Upper lobe of left lung (tissue), 6 donors: ENCODE data around the gene PFKL. TPM values are rescaled to one million over a fixed set of nuclear protein-coding genes. Genes with fewer than 3 reads are reported as not detected.
A peak's percentile ranks its signal among the peaks of the same experiment; 100 is the strongest.

Experiments
- ATAC-seq, 2 donors: fragments of 200-7000 bp; cut with Tn5 transposase; one replicate each; pipeline ENCODE4 v1.9.1; 2022; ENCODE audit warnings: mild to moderate bottlenecking in 2 of 2, moderate library complexity in 2 of 2; ENCODE audit not compliant: low FRiP score in 2 of 2
- DNase-seq, 2 donors: peaks; one replicate each; pipeline ENCODE4 v3.0.0-alpha.2; 2019 to 2020
- H3K27ac ChIP-seq, 4 donors: fragments of 200-600 bp; sonication (generic); one replicate each; pipeline ENCODE4 v1.5.1; 2016 to 2019
- H3K27me3 ChIP-seq, 4 donors: fragments of 200-600 bp; sonication (generic); one replicate each; pipeline ENCODE4 v1.5.1; 2017 to 2019
- H3K36me3 ChIP-seq, 4 donors: fragments of 200-600 bp; sonication (generic); one replicate each; pipeline ENCODE4 v1.5.1; 2016 to 2019
- H3K4me1 ChIP-seq, 4 donors: fragments of 200-600 bp; sonication (generic); one replicate each; pipeline ENCODE4 v1.5.1; 2018 to 2019
- H3K4me3 ChIP-seq, 4 donors: fragments of 200-600 bp; sonication (generic); one replicate each; pipeline ENCODE4 v1.5.1; 2017 to 2019; ENCODE audit warnings: mild to moderate bottlenecking in 2 of 4, moderate library complexity in 1 of 4
- H3K9me3 ChIP-seq, 4 donors: fragments of 200-600 bp; sonication (generic); one replicate each; pipeline ENCODE4 v1.5.1; 2018 to 2019
- EP300 ChIP-seq, 4 donors: sonication (generic); formaldehyde crosslinking; IDR thresholded peaks; one replicate each; pipeline ENCODE4 v1.5.1; 2017; ENCODE audit warnings: antibody characterized with exemption in 4 of 4, control low read depth in 2 of 4
- POLR2A ChIP-seq, 4 donors: fragments of 450-650 bp; IDR thresholded peaks; one replicate each; pipeline ENCODE4 v1.5.1; 2016 to 2017; ENCODE audit warnings: antibody characterized with exemption in 4 of 4, mild to moderate bottlenecking in 2 of 4
- POLR2AphosphoS5 ChIP-seq, 2 donors: sonication (generic); formaldehyde crosslinking; IDR thresholded peaks; one replicate each; pipeline ENCODE4 v1.5.1; 2017; ENCODE audit warnings: antibody characterized with exemption in 2 of 2
- WGBS, 2 donors: methylation state at CpG; one replicate each; pipeline ENCODE4 v1.1.5; 2017 to 2018; 5-methylcytosine and 5-hydroxymethylcytosine counted together
- total RNA-seq, 6 donors: library from RNA; depleted of rRNA in 4 of 6; stranded (reverse); fragments of >200 nt in 4 of 6; gene quantifications; one replicate each; pipeline versions ENCODE4 v1.1.0 to v1.2.1, GENCODE V29; 2016 to 2021
- TF ChIP-seq, protein P1 (sequence below), 6 experiments: fragments of 450-650 bp in 4 of 6; fragments of 200-600 bp in 2 of 6; sonication (generic) in 2 of 6; IDR thresholded peaks; one replicate each; pipeline ENCODE4 v1.5.1; 2016 to 2019; ENCODE audit warnings: antibody characterized with exemption in 6 of 6
- donor health status: DM: no; HTN: no; CAD: no; lungs with moderate emphysema.
- donor health status: DM: no; HTN: yes; CAD: no; lungs with severe emphysema.

Gene PFKL
- total RNA-seq: 100 to 1,000 TPM in 5 of 6 donors, 10 to 100 TPM in 1; 69.8 to 157 (median 135) TPM

DNA sequence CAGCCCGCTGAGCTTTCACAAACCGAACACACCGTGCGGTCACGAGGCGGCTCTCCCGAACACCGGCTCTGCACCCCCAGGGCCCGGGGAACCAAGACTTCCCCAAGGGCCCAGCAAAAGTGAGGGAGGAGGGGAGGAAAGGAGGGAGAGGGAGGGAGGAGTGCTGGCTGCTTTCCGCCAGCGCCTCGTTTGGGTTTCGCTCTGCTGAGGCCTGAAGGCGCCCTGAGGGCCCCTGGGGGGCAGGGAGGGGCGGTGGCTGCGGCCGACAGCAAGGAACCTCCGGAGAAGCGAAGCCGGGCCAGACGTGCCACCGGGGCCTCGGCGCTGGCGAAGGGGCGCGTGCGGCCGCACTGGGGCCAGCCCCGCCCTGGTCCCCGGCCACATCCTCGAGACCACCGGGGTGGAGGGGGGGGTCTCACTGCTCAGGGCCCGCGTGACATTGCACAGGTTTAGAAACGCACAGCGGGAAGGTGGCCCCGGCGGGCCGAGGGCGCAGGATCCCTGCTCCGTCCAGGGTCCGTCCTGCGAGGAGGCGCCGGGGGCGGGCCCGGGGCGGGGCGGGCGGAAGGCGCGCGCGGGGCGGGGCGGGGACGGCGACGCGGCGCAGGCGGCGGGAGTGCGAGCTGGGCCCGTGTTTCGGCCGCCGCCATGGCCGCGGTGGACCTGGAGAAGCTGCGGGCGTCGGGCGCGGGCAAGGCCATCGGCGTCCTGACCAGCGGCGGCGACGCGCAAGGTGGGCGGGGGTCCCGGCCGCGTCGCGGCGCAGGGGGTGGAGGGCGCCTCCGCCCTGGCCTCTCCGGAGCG lies at the start of gene PFKL:
TSS of gene PFKL (plus strand) at position 596 of the 804 bp plus-strand sequence. CDS start at position 649, 53 bp downstream.
- no peak for TF ChIP-seq EP300 (IDR thresholded peaks at IDR 0.05)
- peak in 1 of 4 donors; percentile 65 for TF ChIP-seq POLR2A (IDR thresholded peaks at IDR 0.05)
- TF ChIP-seq POLR2AphosphoS5 (IDR thresholded peaks at IDR 0.05): peak; percentile 48 to 62
- TF ChIP-seq, protein P1, sequence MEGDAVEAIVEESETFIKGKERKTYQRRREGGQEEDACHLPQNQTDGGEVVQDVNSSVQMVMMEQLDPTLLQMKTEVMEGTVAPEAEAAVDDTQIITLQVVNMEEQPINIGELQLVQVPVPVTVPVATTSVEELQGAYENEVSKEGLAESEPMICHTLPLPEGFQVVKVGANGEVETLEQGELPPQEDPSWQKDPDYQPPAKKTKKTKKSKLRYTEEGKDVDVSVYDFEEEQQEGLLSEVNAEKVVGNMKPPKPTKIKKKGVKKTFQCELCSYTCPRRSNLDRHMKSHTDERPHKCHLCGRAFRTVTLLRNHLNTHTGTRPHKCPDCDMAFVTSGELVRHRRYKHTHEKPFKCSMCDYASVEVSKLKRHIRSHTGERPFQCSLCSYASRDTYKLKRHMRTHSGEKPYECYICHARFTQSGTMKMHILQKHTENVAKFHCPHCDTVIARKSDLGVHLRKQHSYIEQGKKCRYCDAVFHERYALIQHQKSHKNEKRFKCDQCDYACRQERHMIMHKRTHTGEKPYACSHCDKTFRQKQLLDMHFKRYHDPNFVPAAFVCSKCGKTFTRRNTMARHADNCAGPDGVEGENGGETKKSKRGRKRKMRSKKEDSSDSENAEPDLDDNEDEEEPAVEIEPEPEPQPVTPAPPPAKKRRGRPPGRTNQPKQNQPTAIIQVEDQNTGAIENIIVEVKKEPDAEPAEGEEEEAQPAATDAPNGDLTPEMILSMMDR (IDR thresholded peaks at IDR 0.05): peak in 1 of 6 experiments; percentile 14
- peaks cover 44 to 65% (median 50%) of the 10 kb centered on the region in 4 donors for H3K4me1 ChIP-seq
- H3K4me3 ChIP-seq: peak within 1 kb of the TSS; percentile 81 to 100 (median 94)
- no peaks in the 10 kb centered on the region for H3K27me3 ChIP-seq
- no peaks in the 10 kb centered on the region for H3K36me3 ChIP-seq
- H3K9me3 ChIP-seq: no peaks in the 10 kb centered on the region
- DNase-seq (peak; percentile 73 to 96), ATAC-seq (peak; percentile 61 to 86)
- peak within 1 kb of the TSS; percentile 86 to 98 (median 96) for H3K27ac ChIP-seq
- WGBS, 2 donors: 1% methylated on average over 18 to 30 of the region's 94 CpGs

DNA sequence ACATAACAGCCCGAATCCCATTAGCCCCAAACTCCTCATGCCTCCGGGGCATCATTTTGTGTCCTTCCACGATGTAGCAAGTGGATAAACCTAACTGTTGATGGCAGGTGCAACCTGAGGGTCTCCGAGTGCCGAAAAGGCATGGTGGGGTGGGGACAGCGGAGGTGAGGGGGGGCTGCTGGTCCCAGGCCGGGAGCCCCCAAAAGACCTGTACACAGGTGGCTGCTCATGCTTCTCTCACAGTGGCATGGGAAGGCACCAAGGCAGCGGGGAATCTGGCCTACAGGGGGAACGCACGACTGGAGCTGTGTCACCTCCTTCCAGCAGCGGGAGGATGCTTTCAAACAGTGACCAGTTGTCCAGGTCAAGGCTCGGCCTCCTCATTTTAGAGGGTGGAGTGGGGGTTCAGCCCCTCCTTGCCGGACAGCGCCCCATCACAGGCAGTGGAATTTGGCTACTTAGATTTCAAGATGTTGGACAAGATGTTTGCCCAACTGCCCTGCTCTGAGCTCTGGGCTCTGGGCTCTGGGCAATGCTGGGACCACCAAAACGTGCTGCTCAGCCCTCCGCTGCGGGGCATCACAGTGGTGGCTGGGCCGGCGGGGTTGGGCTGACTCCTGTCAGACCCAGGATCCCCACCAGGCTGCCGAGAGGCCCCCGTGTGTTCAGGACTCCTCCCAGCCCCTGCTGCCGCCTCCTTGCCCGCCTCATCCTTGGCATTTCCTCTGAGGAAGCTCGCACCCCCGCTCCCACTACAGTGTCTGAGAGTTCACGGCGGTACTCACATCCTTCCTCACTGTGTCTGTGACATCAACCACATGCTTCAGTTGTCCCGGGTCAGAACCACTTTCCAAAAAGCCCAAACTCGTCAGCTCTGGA lies 45.8 kb upstream of the PFKL start:
- Histone ChIP-seq H3K27ac (no peak overlapping the region), H3K4me1 (peaks cover 0 to 9% (median 3%) of the 10 kb centered on the region in 4 donors), H3K36me3 (no peaks in the 10 kb centered on the region), H3K4me3 (no peak overlapping the region), H3K9me3 (no peaks in the 10 kb centered on the region), H3K27me3 (no peaks in the 10 kb centered on the region)
- DNase-seq (peak in 1 of 2 donors; percentile 70), ATAC-seq (peak in 1 of 2 donors; percentile 32)
- TF ChIP-seq EP300 (IDR thresholded peaks at IDR 0.05) (no peak), POLR2AphosphoS5 (IDR thresholded peaks at IDR 0.05) (peak in 1 of 2 donors; percentile 20)
- 61 to 72% methylated on average over 17 to 22 of the region's 29 CpGs for WGBS, 2 donors

DNA sequence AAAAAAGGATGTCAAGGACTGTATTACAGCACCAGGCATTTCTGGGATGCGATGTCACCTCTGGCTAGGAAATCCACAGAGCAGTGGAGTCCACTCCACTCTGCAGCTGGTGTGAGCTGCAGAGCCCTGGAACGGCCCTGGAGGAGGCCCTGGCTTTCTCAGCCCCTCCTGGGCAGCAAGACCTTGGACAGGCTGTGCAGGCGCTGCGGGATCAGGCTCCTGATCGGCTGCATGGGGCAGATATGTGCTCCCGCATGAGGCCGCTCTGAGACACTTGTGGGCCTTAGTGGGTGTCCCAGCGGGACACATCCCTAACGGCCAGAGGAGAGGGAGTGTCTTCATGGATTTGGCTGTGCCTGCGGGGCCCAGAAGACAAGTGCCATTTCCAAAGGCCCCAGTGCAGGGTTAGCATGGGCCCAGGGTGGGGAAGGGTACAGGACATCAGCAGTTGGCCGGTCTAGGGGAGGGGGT lies 44.3 kb upstream of the PFKL start:
- Histone ChIP-seq H3K4me3 (no peak overlapping the region), H3K27ac (no peak overlapping the region), H3K36me3 (no peaks in the 10 kb centered on the region), H3K4me1 (peaks cover 0 to 9% (median 3%) of the 10 kb centered on the region in 4 donors), H3K27me3 (no peaks in the 10 kb centered on the region), H3K9me3 (no peaks in the 10 kb centered on the region)
- ATAC-seq: peak; percentile 4 to 33
- DNase-seq: no peak
- no peak for TF ChIP-seq EP300 (IDR thresholded peaks at IDR 0.05)
- TF ChIP-seq POLR2A (IDR thresholded peaks at IDR 0.05): no peak
- TF ChIP-seq, protein P1 (IDR thresholded peaks at IDR 0.05): no peak
- no peak for TF ChIP-seq POLR2AphosphoS5 (IDR thresholded peaks at IDR 0.05)
- WGBS, 2 donors: 78 to 94% methylated on average over 1 to 10 of the region's 11 CpGs

DNA sequence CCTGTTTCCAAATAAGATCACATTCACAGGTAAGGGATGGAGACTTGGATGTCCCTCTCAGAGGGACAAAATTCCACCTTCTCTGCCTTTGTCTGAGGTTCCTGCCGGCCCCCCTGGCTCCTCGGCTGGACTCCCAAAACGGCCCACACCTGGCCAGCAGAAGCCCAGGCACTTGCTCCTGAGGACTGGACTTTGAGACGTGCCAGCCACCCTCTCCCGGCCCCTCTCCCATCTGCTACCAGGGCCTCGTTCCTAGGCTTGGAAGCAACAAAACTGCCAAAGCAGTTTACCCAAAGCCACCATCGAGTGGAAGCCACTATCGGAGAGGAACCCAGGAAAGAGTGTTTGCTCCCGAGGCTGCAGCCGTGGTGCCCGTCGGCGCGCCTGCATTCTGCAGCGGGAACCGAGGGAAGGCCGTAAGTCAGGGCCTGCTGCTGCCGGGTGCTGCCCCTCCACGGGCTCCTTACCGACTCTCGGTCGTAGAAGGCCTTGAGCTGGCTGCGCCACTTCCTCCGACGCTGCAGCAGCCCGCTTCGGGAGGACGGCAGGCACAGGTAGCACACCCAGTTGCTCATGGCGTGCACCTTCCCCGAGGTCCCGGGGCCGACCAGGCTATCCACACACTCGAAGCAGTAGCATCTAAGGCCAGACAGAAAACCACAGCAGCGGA lies 41.7 kb upstream of the PFKL start:
- no peak for ATAC-seq

More for the DNA sequence above, 41.7 kb upstream of the PFKL start:
- TF ChIP-seq, protein P1 (IDR thresholded peaks at IDR 0.05): no peak
- TF ChIP-seq POLR2AphosphoS5 (IDR thresholded peaks at IDR 0.05) (no peak), EP300 (IDR thresholded peaks at IDR 0.05) (no peak), POLR2A (IDR thresholded peaks at IDR 0.05) (no peak)
- Histone ChIP-seq H3K9me3 (no peaks in the 10 kb centered on the region), H3K36me3 (no peaks in the 10 kb centered on the region), H3K4me3 (no peak overlapping the region), H3K27ac (no peak overlapping the region), H3K4me1 (peaks cover 0 to 9% (median 3%) of the 10 kb centered on the region in 4 donors), H3K27me3 (no peaks in the 10 kb centered on the region)
- peak in 1 of 2 donors; percentile 70 for DNase-seq
- WGBS, 2 donors: 83 to 89% methylated on average over 18 to 24 of the region's 34 CpGs
